Stimulated activated CD4-positive, alpha-beta T cell treated with anti-CD3 and anti-CD28 coated beads, Interleukin-4, amount 100 ng/mL, for 48 hours (primary cell): ENCODE measurements around the gene UBXN4.
"Not testable (repeated sequence)": the region's sequence is repeated elsewhere in the genome, so short reads cannot be mapped to it uniquely, and the experiment has no call there.

ENCODE experiments used
- DNase-seq, 2 donors: peaks; one replicate each; pipeline ENCODE4 v3.0.0-alpha.2; 2020; ENCODE audit warnings: low read depth in 2 of 2

Gene UBXN4

GRCh38 chr2:135807874-135808273 is 66.2 kb downstream of the UBXN4 start:
- not testable (repeated sequence) for DNase-seq

- no peak for DNase-seq
These were observed 71.4 kb downstream of the UBXN4 start for GRCh38 chr2:135812907-135813511.

- DNase-seq, result no peak
These were observed 73.6 kb downstream of the UBXN4 start for GRCh38 chr2:135815269-135815668.

- DNase-seq, result no peak
These were observed 75.8 kb downstream of the UBXN4 start for GRCh38 chr2:135817466-135817865.

- no peak for DNase-seq
These were observed 76.3 kb downstream of the UBXN4 start for GRCh38 chr2:135817951-135818350.

- peak; percentile 50 to 53 for DNase-seq
These were observed 77.4 kb downstream of the UBXN4 start for GRCh38 chr2:135818937-135819610.

GRCh38 chr2:135820003-135820618 is 78.5 kb downstream of the UBXN4 start:
- DNase-seq, result peak; percentile 73 to 80

GRCh38 chr2:135821190-135821589 is 79.5 kb downstream of the UBXN4 start:
- no peak for DNase-seq

- no peak for DNase-seq
These were observed 81.2 kb downstream of the UBXN4 start for GRCh38 chr2:135822855-135823254.

- no peak for DNase-seq
These were observed 83.5 kb downstream of the UBXN4 start for GRCh38 chr2:135825131-135825530.

GRCh38 chr2:135825550-135826176 is 84.0 kb downstream of the UBXN4 start:
- DNase-seq, result no peak

- DNase-seq, result no peak
These were observed 84.9 kb downstream of the UBXN4 start for GRCh38 chr2:135826544-135826943.

- no peak for DNase-seq
These were observed 87.9 kb downstream of the UBXN4 start for GRCh38 chr2:135829378-135830135.

- DNase-seq, result no peak
These were observed 89.6 kb downstream of the UBXN4 start for GRCh38 chr2:135831180-135831812.

GRCh38 chr2:135832891-135833290 is 91.2 kb downstream of the UBXN4 start:
- DNase-seq, result no peak
